GM18858 (cell line): ENCODE measurements around the gene TPM1.

Experiments
- ATAC-seq: cut with Tn5 transposase; IDR thresholded peaks from one replicate; pipeline ENCODE4 v1.9.1; 2021; ENCODE audit not compliant: unreplicated experiment

Gene TPM1

GRCh38 chr15:63015618-63016017 is 26.9 kb upstream of the TPM1 start:
- ATAC-seq = no peak

GRCh38 chr15:63016234-63016633 is 26.3 kb upstream of the TPM1 start:
- ATAC-seq = no peak

- no peak for ATAC-seq
Measured at GRCh38 chr15:63018639-63019038, 23.9 kb upstream of the TPM1 start.

DNA sequence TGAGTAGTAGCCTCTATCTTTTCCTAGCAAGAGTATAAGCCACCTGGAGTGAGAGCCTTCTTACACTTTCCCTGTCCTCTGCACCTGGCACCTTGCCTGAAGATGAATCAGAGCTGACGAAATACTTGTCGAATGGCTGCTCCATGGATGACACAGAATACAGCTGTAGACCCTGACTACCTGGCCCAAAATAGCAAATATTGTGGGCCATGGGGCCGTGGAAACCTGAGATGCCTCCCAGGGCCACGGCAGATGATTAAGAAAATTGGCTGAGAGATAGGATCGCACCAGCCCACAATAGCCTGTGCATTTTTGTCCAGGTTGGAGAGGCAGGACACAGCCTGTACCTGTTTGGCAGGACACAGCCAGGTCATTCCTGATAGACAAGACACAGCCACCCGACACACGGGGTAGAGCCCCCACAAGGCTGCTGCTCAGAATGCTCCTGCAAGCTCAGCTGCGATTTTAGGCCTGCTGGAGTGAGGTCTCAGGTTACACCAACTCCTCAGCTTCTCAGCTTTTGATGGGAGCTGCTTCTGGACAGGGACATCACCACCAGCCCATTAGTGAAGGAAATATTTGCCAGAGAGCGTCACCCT is 22.9 kb upstream of the TPM1 start:
- ATAC-seq = no peak

GRCh38 chr15:63020128-63020527 is 22.4 kb upstream of the TPM1 start:
- no peak for ATAC-seq

DNA sequence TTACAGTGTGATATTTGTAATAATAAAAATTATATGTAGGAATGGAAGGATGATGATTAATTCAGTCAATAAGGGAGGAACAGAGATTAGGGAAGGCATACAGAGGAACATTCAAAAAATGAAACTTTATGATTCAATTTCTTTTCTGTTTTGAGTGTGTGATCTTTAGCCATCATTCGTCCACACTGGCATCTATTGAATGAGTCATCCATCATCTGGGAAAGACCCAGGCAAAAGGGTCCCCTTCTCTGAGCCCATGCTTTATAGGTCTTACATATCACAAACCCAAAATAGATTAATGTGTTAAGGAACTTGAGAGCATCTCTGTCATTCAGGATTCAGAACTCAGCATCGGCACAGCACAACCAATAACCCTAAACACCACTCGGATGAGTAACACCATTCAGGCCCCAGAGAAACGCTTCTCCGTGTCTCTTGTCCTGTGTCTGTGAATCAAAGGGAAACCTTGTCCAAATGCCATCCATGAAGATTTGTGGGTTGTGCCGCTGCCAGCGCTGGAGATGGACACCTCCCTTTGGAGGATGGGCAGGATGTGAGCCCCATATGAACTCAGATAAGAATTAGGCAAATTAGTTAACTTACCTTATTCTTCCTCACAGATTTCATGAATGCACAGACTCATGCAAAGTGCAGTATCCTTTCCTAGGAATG is 21.7 kb upstream of the TPM1 start:
- no peak for ATAC-seq

- no peak for ATAC-seq
Measured at GRCh38 chr15:63022181-63022580, 20.4 kb upstream of the TPM1 start.

GRCh38 chr15:63022663-63023062 is 19.9 kb upstream of the TPM1 start:
- ATAC-seq = no peak

GRCh38 chr15:63023351-63023945 is 19.1 kb upstream of the TPM1 start:
- ATAC-seq = no peak

- no peak for ATAC-seq
Measured at GRCh38 chr15:63025460-63025859, 17.1 kb upstream of the TPM1 start.

- no peak for ATAC-seq
Measured at GRCh38 chr15:63027646-63028045, 14.9 kb upstream of the TPM1 start.

- no peak for ATAC-seq
Measured at GRCh38 chr15:63028442-63029110, 14.0 kb upstream of the TPM1 start.

DNA sequence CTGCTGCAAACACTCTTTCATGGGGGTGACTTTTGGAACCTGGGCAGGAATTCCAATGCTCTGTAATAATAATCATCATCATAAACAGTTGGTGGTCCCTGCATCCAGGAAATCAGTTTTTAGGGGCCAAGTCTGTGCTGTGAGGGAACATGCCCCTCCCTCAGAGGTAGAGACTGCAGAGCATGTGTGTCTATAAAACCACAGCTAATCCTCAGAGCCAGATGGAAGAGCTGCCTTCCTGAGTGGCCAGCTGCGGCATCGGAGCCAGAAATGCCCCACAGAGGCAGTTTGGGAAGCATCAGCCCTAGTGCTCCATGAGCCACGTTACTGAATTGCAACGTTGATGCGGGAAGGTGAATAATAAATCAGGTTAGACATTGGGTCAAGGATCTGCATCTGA is 12.9 kb upstream of the TPM1 start:
- ATAC-seq = no peak

GRCh38 chr15:63030101-63030551 is 12.4 kb upstream of the TPM1 start:
- no peak for ATAC-seq

DNA sequence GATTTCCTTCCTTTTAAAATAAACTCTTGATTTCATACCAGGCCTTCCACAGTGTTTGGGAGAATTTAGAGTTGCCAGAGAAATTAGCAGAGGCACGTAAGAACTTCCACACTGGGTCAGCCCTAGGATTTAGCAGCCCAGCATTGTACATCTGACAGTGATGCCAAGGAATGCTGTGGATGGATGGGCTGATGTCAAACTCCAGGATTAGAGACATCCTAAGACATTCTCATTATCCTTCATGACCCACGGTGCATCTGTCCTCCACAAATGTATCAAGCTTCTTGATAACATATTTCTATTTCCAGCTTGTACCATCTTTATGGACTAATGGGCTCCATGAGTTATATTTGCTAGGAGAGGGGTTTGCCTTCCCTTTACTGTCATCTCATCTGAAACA is 8.0 kb upstream of the TPM1 start:
- no peak for ATAC-seq

- no peak for ATAC-seq
Measured at GRCh38 chr15:63035253-63035652, 7.3 kb upstream of the TPM1 start.

GRCh38 chr15:63035977-63036376 is 6.6 kb upstream of the TPM1 start:
- ATAC-seq = no peak

- ATAC-seq = no peak
Measured at GRCh38 chr15:63037976-63038720, 4.4 kb upstream of the TPM1 start.

- no peak for ATAC-seq
Measured at GRCh38 chr15:63038926-63039673, 3.4 kb upstream of the TPM1 start.

- ATAC-seq = no peak
Measured at GRCh38 chr15:63039811-63040210, 2.7 kb upstream of the TPM1 start.

- no peak for ATAC-seq
Measured at GRCh38 chr15:63040509-63040908, 2.0 kb upstream of the TPM1 start.
